Psoas muscle (tissue), 8 donors: ENCODE measurements around the gene FYN. TPM values are rescaled to one million over a fixed set of nuclear protein-coding genes. Genes with fewer than 3 reads are reported as not detected.

Source experiments
- ATAC-seq, 4 donors: fragments of 200-7000 bp; cut with Tn5 transposase; one replicate each; pipeline ENCODE4 v1.9.1; 2020; ENCODE audit warnings: moderate library complexity in 3 of 4, mild to moderate bottlenecking in 2 of 4
- DNase-seq, 2 donors: peaks; one replicate each; pipeline ENCODE4 v3.0.0-alpha.2; 2020
- H3K27ac ChIP-seq: fragments of 200-600 bp; one replicate; pipeline ENCODE4 v1.8.0; 2022
- H3K27me3 ChIP-seq, 3 donors: fragments of 200-600 bp in 1 of 3; one replicate each; pipeline versions ENCODE4 v1.6.1 to v1.8.0; 2013 to 2022; ENCODE audit warnings: low read length in 2 of 3, mild to moderate bottlenecking in 2 of 3, moderate library complexity in 1 of 3; ENCODE audit not compliant: insufficient read depth in 3 of 3
- H3K36me3 ChIP-seq, 2 donors: fragments of 200-600 bp in 1 of 2; one replicate each; pipeline versions ENCODE4 v1.6.1 to v1.8.0; 2013 to 2022; ENCODE audit warnings: low read depth in 1 of 2, mild to moderate bottlenecking in 1 of 2, moderate library complexity in 1 of 2; ENCODE audit not compliant: insufficient read depth in 1 of 2
- H3K4me1 ChIP-seq: fragments of 200-600 bp; one replicate; pipeline ENCODE4 v1.8.0; 2022
- H3K4me3 ChIP-seq: fragments of 200-600 bp; one replicate; pipeline ENCODE4 v1.8.0; 2022; ENCODE audit warnings: mild to moderate bottlenecking
- H3K9me3 ChIP-seq: fragments of 200-600 bp; one replicate; pipeline ENCODE4 v1.8.0; 2022
- WGBS, 3 donors: extraction: QIAGEN DNeasy Blood & Tissue Kit; methylation state at CpG; one replicate each; pipeline versions ENCODE4 v1.1.6 to v1.1.7; 2013; 5-methylcytosine and 5-hydroxymethylcytosine counted together
- intact Hi-C, 2 donors: fragments of 100-400 bp; cut with DNase I; formaldehyde crosslinking; loops; one replicate each; pipeline versions ENCODE4 v1.11.0 to v1.14.2; 2022
- polyA plus RNA-seq, 3 donors: library from polyadenylated mRNA; stranded (reverse); fragments of 200-250 nt; gene quantifications; one replicate each; pipeline ENCODE4 v1.2.3, GENCODE V29; 2013
- total RNA-seq, 4 donors: library from RNA; stranded (reverse); fragmentation: NEBNext Ultra II Directional in 2 of 4; extraction: Animal tissue kit (Norgen Biotek cat#: 25700) in 2 of 4; gene quantifications; one replicate each; pipeline versions ENCODE4 v1.2.1 to v1.2.4, GENCODE V29; 2021 to 2023
- TF ChIP-seq, protein P1 (sequence below): fragments of 200-600 bp; IDR thresholded peaks from one replicate; pipeline ENCODE4 v1.8.0; 2022; ENCODE audit warnings: antibody characterized with exemption
- donor health status: healthy with polysubstance abuse.
- donor health status: DM: no; HTN: no; CAD: no; lungs with moderate emphysema.
- donor health status: Bipolar disorder and iron deficiency.
- donor health status: healthy.
- donor health status: DM: yes; HTN: yes; CAD: no.
- donor health status: DM: no; HTN: no; CAD: no.
- donor health status: DM: no; HTN: no; CAD: no.
- donor health status: DM: yes; HTN: yes; CAD: no.

Gene FYN
- total and polyA plus RNA-seq, 7 donors: 7.1 to 27.8 (median 12.3) TPM

DNA sequence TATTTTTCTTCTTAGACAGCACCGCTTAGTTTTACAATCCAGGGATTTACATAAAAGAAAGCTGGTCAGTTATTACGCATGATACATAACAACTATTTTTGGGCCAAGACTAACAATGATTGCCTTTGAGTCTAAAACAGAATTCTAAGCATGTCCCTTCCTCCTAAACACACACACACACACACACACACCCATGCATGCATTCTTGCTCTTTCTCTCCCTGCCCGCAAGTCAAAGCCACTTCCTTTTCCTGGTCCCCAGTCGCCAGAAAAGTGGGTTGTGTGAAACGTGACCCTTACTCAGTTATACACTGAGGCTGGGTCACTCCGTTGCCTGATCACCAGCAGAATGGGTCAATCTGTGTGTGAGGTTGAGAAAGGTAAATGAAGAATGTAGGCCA lies 31.4 kb downstream of the FYN start:
- intact Hi-C loops: loop anchor here in 1 of 2 donors (10.0 kb wide), 1 partner anchor 117 kb away; no protein-coding TSS in a partner anchor
- Histone ChIP-seq H3K27me3 (no peaks in the 10 kb centered on the region), H3K27ac (no peak overlapping the region), H3K9me3 (no peaks in the 10 kb centered on the region), H3K4me1 (peaks cover 4% of the 10 kb centered on the region), H3K36me3 (no peaks in the 10 kb centered on the region), H3K4me3 (no peak overlapping the region)
- DNase-seq (no peak), ATAC-seq (no peak)
- TF ChIP-seq, protein P1, sequence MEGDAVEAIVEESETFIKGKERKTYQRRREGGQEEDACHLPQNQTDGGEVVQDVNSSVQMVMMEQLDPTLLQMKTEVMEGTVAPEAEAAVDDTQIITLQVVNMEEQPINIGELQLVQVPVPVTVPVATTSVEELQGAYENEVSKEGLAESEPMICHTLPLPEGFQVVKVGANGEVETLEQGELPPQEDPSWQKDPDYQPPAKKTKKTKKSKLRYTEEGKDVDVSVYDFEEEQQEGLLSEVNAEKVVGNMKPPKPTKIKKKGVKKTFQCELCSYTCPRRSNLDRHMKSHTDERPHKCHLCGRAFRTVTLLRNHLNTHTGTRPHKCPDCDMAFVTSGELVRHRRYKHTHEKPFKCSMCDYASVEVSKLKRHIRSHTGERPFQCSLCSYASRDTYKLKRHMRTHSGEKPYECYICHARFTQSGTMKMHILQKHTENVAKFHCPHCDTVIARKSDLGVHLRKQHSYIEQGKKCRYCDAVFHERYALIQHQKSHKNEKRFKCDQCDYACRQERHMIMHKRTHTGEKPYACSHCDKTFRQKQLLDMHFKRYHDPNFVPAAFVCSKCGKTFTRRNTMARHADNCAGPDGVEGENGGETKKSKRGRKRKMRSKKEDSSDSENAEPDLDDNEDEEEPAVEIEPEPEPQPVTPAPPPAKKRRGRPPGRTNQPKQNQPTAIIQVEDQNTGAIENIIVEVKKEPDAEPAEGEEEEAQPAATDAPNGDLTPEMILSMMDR: no peak
- WGBS, 3 donors: 64 to 81% (median 66%) methylated on average over 6 of the region's 6 CpGs

DNA sequence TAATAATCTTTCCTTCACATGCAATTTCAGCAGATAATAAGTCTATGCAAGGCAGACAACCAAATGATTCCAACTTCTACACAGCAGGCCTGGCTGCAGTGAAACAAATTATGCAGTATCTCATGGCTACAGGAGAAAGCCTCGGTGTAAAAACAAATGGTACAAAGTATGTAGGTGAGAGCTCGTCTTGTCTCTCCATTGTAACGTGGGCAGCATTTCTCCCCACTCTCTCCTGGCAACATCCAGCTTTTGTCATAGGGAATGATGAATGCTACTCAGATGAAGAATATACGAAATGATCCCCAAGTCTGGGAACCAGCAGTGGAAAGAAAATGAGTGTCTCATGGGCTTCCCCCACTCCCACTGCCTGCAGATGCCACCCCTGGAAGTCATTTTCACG lies 32.4 kb downstream of the FYN start:
- no peak for DNase-seq
- Histone ChIP-seq H3K36me3 (no peaks in the 10 kb centered on the region), H3K4me1 (peaks cover 4% of the 10 kb centered on the region), H3K27ac (no peak overlapping the region), H3K4me3 (no peak overlapping the region), H3K27me3 (no peaks in the 10 kb centered on the region), H3K9me3 (no peaks in the 10 kb centered on the region)
- ATAC-seq: no peak
- intact Hi-C loops: loop anchor here in 1 of 2 donors (10.0 kb wide), 1 partner anchor 116 kb away; no protein-coding TSS in a partner anchor
- TF ChIP-seq, protein P1: no peak
- 83 to 95% (median 88%) methylated on average over 5 of the region's 5 CpGs for WGBS, 3 donors

DNA sequence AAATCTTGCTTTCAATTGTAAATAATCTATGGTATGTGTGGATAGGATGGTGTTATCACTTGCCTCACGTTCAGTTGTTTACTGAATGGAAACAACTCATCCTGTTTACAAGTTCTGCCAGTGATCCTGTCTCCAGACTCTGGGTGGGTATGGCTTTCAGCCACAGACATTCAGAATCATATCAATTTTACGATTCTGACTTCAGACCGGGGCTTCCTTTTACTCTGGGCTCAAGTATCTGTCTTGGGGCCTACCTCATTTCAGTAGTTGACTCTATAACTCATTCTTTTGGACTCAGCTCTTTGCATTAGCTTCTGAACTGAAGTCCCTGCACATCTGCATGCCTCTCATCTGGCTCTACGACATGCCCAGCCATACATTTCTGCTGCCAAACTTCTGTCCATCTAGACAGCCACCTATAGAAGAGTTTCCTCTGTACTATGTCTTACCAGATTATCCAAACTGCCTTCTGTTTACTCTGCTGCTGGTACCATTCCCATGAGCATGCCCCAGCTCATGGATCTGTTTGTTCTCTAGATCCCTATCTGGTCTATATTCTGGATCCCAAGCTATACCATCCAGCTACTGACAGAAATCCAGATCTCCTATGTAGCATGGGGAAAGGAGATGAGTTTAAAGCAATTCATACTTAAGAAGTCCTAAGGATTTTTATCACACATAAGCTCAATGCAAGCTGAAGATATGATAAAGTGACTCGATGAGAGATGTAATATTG lies 34.3 kb downstream of the FYN start:
- WGBS, 3 donors: 61 to 75% (median 73%) methylated on average over 5 of the region's 5 CpGs
- Histone ChIP-seq H3K27me3 (no peaks in the 10 kb centered on the region), H3K36me3 (no peaks in the 10 kb centered on the region), H3K4me1 (peaks cover 4% of the 10 kb centered on the region), H3K9me3 (no peaks in the 10 kb centered on the region), H3K27ac (no peak overlapping the region), H3K4me3 (no peak overlapping the region)
- intact Hi-C loops: no loop called here
- ATAC-seq (no peak), DNase-seq (no peak)
- TF ChIP-seq, protein P1: no peak

DNA sequence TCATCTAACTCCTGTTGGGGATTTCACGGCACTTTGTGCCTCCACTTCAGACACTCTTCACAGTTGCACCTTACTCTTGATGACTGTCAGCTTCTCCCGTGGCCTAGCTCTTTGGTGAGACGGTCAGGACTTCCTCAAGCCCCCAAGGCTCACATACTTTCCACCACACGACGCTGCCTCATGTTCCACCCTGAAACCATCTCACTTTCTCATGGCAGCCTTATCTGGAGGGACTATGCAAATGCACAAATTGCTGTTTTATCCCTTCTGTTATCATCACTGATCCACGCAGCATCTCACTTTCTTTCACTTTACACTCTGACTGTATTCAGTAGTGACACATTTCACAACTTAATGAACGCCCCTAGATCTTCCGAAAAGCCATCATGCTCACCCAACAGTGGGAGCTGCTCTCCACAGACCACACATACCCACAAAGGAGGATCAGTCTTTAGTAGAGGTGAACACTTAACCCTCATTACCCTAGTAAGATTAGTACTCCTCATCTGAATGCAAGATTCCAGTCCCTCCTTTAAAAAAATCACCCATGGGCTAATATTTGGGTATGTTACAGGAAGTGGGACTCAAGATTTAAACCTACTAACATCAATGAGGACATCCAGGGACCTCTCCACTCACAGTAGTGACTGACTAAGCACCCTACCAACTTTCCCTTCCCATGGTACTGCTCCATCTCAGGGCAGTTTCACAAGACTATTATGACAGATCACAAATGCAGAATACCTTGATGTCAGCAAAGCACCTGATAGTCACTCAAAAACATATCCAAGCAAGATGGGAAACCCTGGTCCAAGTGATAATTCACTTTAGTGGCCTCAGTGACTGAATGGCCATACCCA lies 35.4 kb downstream of the FYN start:
- Histone ChIP-seq H3K27ac (no peak overlapping the region), H3K4me1 (peaks cover 4% of the 10 kb centered on the region), H3K4me3 (no peak overlapping the region), H3K27me3 (no peaks in the 10 kb centered on the region), H3K9me3 (no peaks in the 10 kb centered on the region), H3K36me3 (no peaks in the 10 kb centered on the region)
- DNase-seq: no peak
- intact Hi-C loops: no loop called here
- no peak for ATAC-seq
- TF ChIP-seq, protein P1: no peak
- WGBS, 3 donors: 88 to 92% (median 88%) methylated on average over 8 of the region's 8 CpGs
